Nephron progenitor cell (in vitro differentiated cells): Measurements from ENCODE around the gene FBLIM1.

Experiments
- DNase-seq: peaks from one replicate; pipeline ENCODE4 v3.0.0; 2021
- H3K27ac Mint-ChIP-seq: 2 replicates; pipeline ENCODE4 v1.8.0; 2021; ENCODE audit warnings: mild to moderate bottlenecking, moderate library complexity, mixed read lengths
- H3K27me3 Mint-ChIP-seq: 2 replicates; pipeline ENCODE4 v1.8.0; 2021; ENCODE audit warnings: mild to moderate bottlenecking, low read depth, mixed read lengths; ENCODE audit not compliant: poor library complexity
- H3K36me3 Mint-ChIP-seq: 2 replicates; pipeline ENCODE4 v1.8.0; 2021; ENCODE audit warnings: low read depth, mixed read lengths
- H3K4me1 Mint-ChIP-seq: 2 replicates; pipeline ENCODE4 v1.8.0; 2021; ENCODE audit warnings: mixed read lengths
- H3K4me3 Mint-ChIP-seq: 2 replicates; pipeline ENCODE4 v1.8.0; 2021; ENCODE audit warnings: mild to moderate bottlenecking, moderate library complexity, mixed read lengths
- H3K9me3 Mint-ChIP-seq: 2 replicates; pipeline ENCODE4 v1.8.0; 2021; ENCODE audit warnings: mild to moderate bottlenecking, moderate library complexity, mixed read lengths
- CTCF ChIP-seq: fragments of 200-600 bp; sonication (generic); IDR thresholded peaks from 2 replicates; pipeline ENCODE4 v1.5.0; 2021; ENCODE audit warnings: antibody characterized with exemption

FBLIM1 gene

GRCh38 chr1:15751717-15752116 is 6.9 kb upstream of the FBLIM1 start:
- Mint-ChIP-seq H3K36me3 (no peaks in the 10 kb centered on the region), H3K9me3 (no peaks in the 10 kb centered on the region), H3K4me1 (peaks cover 47% of the 10 kb centered on the region)

GRCh38 chr1:15753776-15754175 is 4.8 kb upstream of the FBLIM1 start:
- H3K27me3 Mint-ChIP-seq, result peaks cover 17% of the 10 kb centered on the region
- H3K4me1 Mint-ChIP-seq, result peaks cover 46% of the 10 kb centered on the region
- no peak for TF ChIP-seq CTCF
- H3K27ac Mint-ChIP-seq, result no peak overlapping the region
- H3K4me3 Mint-ChIP-seq, result no peak overlapping the region
- no peaks in the 10 kb centered on the region for H3K36me3 Mint-ChIP-seq
- H3K9me3 Mint-ChIP-seq, result no peaks in the 10 kb centered on the region
- DNase-seq, result no peak

More at GRCh38 chr1:15751717-15752116, 6.9 kb upstream of the FBLIM1 start:
- peaks cover 17% of the 10 kb centered on the region for H3K27me3 Mint-ChIP-seq
- no peak overlapping the region for H3K4me3 Mint-ChIP-seq
- H3K27ac Mint-ChIP-seq, result no peak overlapping the region
- DNase-seq, result no peak
- no peak for TF ChIP-seq CTCF

DNA sequence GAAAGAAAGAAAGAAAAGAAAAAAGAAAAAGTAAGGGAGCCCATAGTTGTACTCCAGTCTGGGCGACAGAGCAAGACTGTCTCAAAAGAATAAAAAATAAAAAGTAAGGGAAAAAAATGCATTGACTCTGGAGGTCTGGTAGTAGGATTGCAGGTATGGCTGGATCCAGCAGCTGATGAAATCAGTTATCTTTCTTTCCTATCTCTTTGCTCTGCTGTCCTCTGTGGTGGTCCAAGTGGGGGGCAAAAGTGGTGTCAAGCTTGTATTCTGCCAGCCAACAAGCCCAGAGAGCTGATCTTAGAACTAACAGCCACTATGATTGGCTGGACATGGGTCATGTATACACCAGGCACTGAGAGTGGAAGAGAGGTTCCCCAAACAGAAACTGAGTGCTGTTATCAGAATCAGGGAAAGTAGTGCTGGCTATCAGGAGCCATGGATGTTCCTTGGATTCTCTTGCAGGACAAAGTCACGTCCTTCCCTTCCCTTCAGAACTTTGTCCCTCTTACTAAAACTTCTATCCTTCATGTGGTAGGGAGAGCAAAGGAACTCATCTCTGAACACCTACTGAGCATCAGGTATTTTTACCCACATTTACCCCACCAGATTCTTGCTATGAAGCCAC is 3.5 kb upstream of the FBLIM1 start:
- Mint-ChIP-seq H3K9me3 (no peaks in the 10 kb centered on the region), H3K4me3 (no peak overlapping the region), H3K27me3 (peaks cover 17% of the 10 kb centered on the region), H3K27ac (no peak overlapping the region), H3K36me3 (no peaks in the 10 kb centered on the region), H3K4me1 (peaks cover 50% of the 10 kb centered on the region)
- DNase-seq, result no peak
- TF ChIP-seq CTCF, result no peak

DNA sequence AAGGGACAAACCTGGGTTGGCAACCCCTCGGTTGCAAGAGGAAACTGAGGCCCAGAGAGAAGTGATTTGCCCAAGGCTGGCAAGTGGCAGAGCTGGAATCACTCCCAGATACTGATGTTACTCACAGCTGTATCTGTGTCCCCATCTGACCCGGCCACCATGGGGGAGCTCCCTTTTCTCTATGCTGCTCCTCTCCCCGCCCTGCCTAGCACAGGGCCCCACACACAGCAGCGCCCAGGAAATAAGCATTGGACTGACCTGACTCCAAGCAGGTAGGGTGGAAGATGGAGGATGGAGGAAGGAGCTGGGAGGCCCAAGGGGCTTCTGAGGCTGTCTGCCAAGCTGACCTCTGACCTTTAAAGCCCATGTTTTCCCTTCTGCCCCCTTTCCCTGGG is 3.0 kb upstream of the FBLIM1 start:
- Mint-ChIP-seq H3K27ac (no peak overlapping the region), H3K9me3 (no peaks in the 10 kb centered on the region), H3K36me3 (no peaks in the 10 kb centered on the region), H3K4me1 (peaks cover 51% of the 10 kb centered on the region), H3K4me3 (no peak overlapping the region), H3K27me3 (peaks cover 15% of the 10 kb centered on the region)
- TF ChIP-seq CTCF, result no peak
- DNase-seq, result no peak

- H3K36me3 Mint-ChIP-seq, result peaks cover under 1% of the 10 kb centered on the region
- TF ChIP-seq CTCF, result no peak
- H3K4me1 Mint-ChIP-seq, result peaks cover 51% of the 10 kb centered on the region
- no peak overlapping the region for H3K27ac Mint-ChIP-seq
- H3K9me3 Mint-ChIP-seq, result no peaks in the 10 kb centered on the region
- no peak for DNase-seq
- H3K4me3 Mint-ChIP-seq, result no peak overlapping the region
- H3K27me3 Mint-ChIP-seq, result peaks cover 14% of the 10 kb centered on the region
These were observed 2.2 kb upstream of the FBLIM1 start for GRCh38 chr1:15756143-15757015.
